HepG2 (cell line): ENCODE data around the gene PLXNA4. TPM values are rescaled to one million over a fixed set of nuclear protein-coding genes. Genes with fewer than 3 reads are reported as not detected.

Experiments used
- ATAC-seq: fragments of 200-7000 bp; cut with Tn5 transposase; 3 replicates; pipeline ENCODE4 v1.9.1; 2020; ENCODE audit warnings: mild to moderate bottlenecking, moderate library complexity
- BruUV-seq: library from RNA; stranded (reverse); fragments of 400-500 nt; replicated peaks from 2 replicates; lab custom pipeline; 2021; lab: Mats Ljungman, UMichigan
- CTCF ChIA-PET: fragments of 300-600 bp; formaldehyde crosslinking; extraction: SDS; loops from one replicate; lab custom pipeline; 2021; ENCODE audit warnings: low total read pairs, inconsistent platforms, low intra/inter-chr PET ratio; lab: Yijun Ruan, JAX
- POLR2A ChIA-PET: fragments of 350-600 bp; sonication (Branson Sonifier 250); formaldehyde crosslinking; loops from one replicate; lab custom pipeline; 2020; ENCODE audit warnings: antibody characterized with exemption, inconsistent platforms; lab: Yijun Ruan, JAX
- DNase-seq: peaks from one replicate; pipeline ENCODE4 v3.0.0-alpha.2; 2015; ENCODE audit warnings: low spot score
- FAIRE-seq: peaks from 3 replicates; lab custom pipeline; 2011; peaks lifted over from hg19 to GRCh38; lab: Jason Lieb, UNC
- H2AFZ ChIP-seq: one replicate; pipeline ENCODE4 v1.6.1; 2011; ENCODE audit warnings: low read length, inconsistent platforms
- H3K27ac ChIP-seq: fragments of 300-600 bp; 3 replicates; pipeline ENCODE4 v1.8.0; 2011; ENCODE audit warnings: mixed run types, mild to moderate bottlenecking, mixed read lengths, low read length, inconsistent platforms; ENCODE audit not compliant: insufficient read depth; ENCODE audit errors: extremely low read length
- H3K27me3 ChIP-seq, 2 experiments: fragments of 200-600 bp in 1 of 2; 2 replicates in 1 of 2; 3 replicates in 1 of 2; pipeline versions ENCODE4 v1.6.0 to v1.8.0; 2011; ENCODE audit warnings: low read length in 2 of 2, mild to moderate bottlenecking in 2 of 2, moderate library complexity in 2 of 2, inconsistent platforms in 1 of 2; ENCODE audit not compliant: insufficient read depth in 2 of 2, control insufficient read depth in 1 of 2
- H3K36me3 ChIP-seq, 2 experiments: fragments of 200-600 bp in 1 of 2; replicated peaks in 1 of 2; 2 replicates in 1 of 2; 3 replicates in 1 of 2; pipeline versions ENCODE4 v1.5.1 to v1.8.0; 2011; ENCODE audit warnings: low read length in 2 of 2, inconsistent platforms in 1 of 2; ENCODE audit not compliant: insufficient read depth in 2 of 2, control insufficient read depth in 1 of 2
- H3K4me1 ChIP-seq: 2 replicates; pipeline ENCODE4 v1.5.1; 2012; ENCODE audit warnings: low read length, inconsistent platforms; ENCODE audit not compliant: insufficient read depth
- H3K4me2 ChIP-seq: 2 replicates; pipeline ENCODE4 v1.6.0; 2011; ENCODE audit warnings: low read depth, low read length, inconsistent platforms
- H3K4me3 ChIP-seq, 3 experiments: fragments of 200-600 bp in 1 of 3; sonication (generic), shearing (Covaris generic) in 1 of 3; replicated peaks in 1 of 3; 2 replicates each; pipeline ENCODE4 v1.5.1; 2011 to 2016; ENCODE audit warnings: low read length in 3 of 3, inconsistent platforms in 2 of 3, low read depth in 2 of 3, mild to moderate bottlenecking in 2 of 3, control low read depth in 1 of 3, mixed read lengths in 1 of 3; ENCODE audit not compliant: insufficient read depth in 1 of 3
- H3K79me2 ChIP-seq: one replicate; pipeline ENCODE4 v1.6.1; 2011; ENCODE audit warnings: low read length, inconsistent platforms; ENCODE audit not compliant: insufficient read depth
- H3K9ac ChIP-seq: 2 replicates; pipeline ENCODE4 v1.6.0; 2011; ENCODE audit warnings: mild to moderate bottlenecking, low read depth, low read length, inconsistent platforms; ENCODE audit not compliant: insufficient read depth
- H3K9me3 ChIP-seq: 2 replicates; pipeline ENCODE4 v1.5.1; 2012; ENCODE audit warnings: mild to moderate bottlenecking, low read length
- H4K20me1 ChIP-seq: 2 replicates; pipeline ENCODE4 v1.6.0; 2011; ENCODE audit warnings: inconsistent platforms, mild to moderate bottlenecking, low read length, moderate library complexity; ENCODE audit not compliant: insufficient read depth
- HDAC6 ChIP-seq: fragments of 200-600 bp; sonication (generic); IDR thresholded peaks from 2 replicates; pipeline ENCODE4 v1.7.0; 2017; ENCODE audit warnings: mild to moderate bottlenecking, antibody characterized with exemption, low read length, low read depth
- HHEX ChIP-seq: IDR thresholded peaks from 2 replicates; pipeline ENCODE4 v1.6.1; 2016; ENCODE audit warnings: control low read depth
- IRX3 ChIP-seq: sonication (generic); formaldehyde crosslinking; IDR thresholded peaks from 2 replicates; pipeline ENCODE4 v1.8.1; 2023; ENCODE audit warnings: mild to moderate bottlenecking, low read depth, missing genetic modification reagents, borderline replicate concordance
- PTBP1 ChIP-seq: fragments of 200-400 bp; formaldehyde crosslinking; IDR thresholded peaks from 2 replicates; pipeline ENCODE4 v1.6.1; 2018; ENCODE audit warnings: low read length, low read depth; ENCODE audit not compliant: poor library complexity, severe bottlenecking
- RXRB ChIP-seq: IDR thresholded peaks from 2 replicates; pipeline ENCODE4 v1.6.1; 2016; ENCODE audit warnings: borderline replicate concordance, missing genetic modification reagents, missing compliant biosample characterization
- WIZ ChIP-seq: sonication (generic); formaldehyde crosslinking; IDR thresholded peaks from 2 replicates; pipeline ENCODE4 v1.5.1; 2020; ENCODE audit warnings: mild to moderate bottlenecking, missing genetic modification reagents
- XBP1 ChIP-seq: sonication (generic); formaldehyde crosslinking; IDR thresholded peaks from 2 replicates; pipeline ENCODE4 v1.5.0; 2020; ENCODE audit warnings: missing genetic modification reagents
- ZFP36 ChIP-seq: fragments of 150-350 bp; IDR thresholded peaks from 2 replicates; pipeline ENCODE4 v1.6.1; 2018; ENCODE audit warnings: borderline replicate concordance, low read length, low read depth; ENCODE audit not compliant: partially characterized antibody
- ZNF670 ChIP-seq: sonication (generic); formaldehyde crosslinking; IDR thresholded peaks from 2 replicates; pipeline ENCODE4 v1.8.0; 2022; ENCODE audit warnings: mild to moderate bottlenecking, missing genetic modification reagents, borderline replicate concordance
- ZNF83 ChIP-seq: sonication (generic); formaldehyde crosslinking; IDR thresholded peaks from 2 replicates; pipeline ENCODE4 v1.4.0; 2020; ENCODE audit warnings: missing genetic modification reagents, mild to moderate bottlenecking, borderline replicate concordance
- WGBS: methylation state at CpG from one replicate; pipeline ENCODE4 v1.1.6; 2017; ENCODE audit warnings: low lambda C conversion rate; 5-methylcytosine and 5-hydroxymethylcytosine counted together
- in situ Hi-C: cut with HindIII; loops from 2 replicates; pipeline ENCODE4 v1.10.0; 2017; ENCODE audit warnings: low pct_unique_long_range_greater_than_20kb; ENCODE audit not compliant: extremely low pct_ligation_motif_present
- intact Hi-C: fragments of 100-400 bp; cut with micrococcal nuclease; formaldehyde crosslinking; loops from one replicate; pipeline ENCODE4 v1.10.0; 2022; ENCODE audit not compliant: unreplicated experiment
- polyA plus RNA-seq, 8 experiments: library from polyadenylated mRNA; depleted of rRNA in 3 of 8; stranded (reverse) in 7 of 8; unstranded in 1 of 8; fragments of >200 nt; fragmentation: Illumina TruSeq in 4 of 8; extraction: Trizol in 4 of 8; gene quantifications; 2 replicates each; pipeline versions ENCODE4 v1.2.1 to v1.2.3, GENCODE V29; 2011 to 2016; ENCODE audit warnings: low read depth in 4 of 8, missing spikeins in 1 of 8, mixed read lengths in 1 of 8; ENCODE audit not compliant: insufficient read depth in 1 of 8
- total RNA-seq, 5 experiments: library from RNA; depleted of rRNA; stranded (reverse); fragments of >200 nt; fragmentation: Illumina TruSeq; extraction: Trizol; gene quantifications; 2 replicates each; pipeline ENCODE4 v1.2.3, GENCODE V29; 2016; ENCODE audit warnings: low read depth in 1 of 5
- TF ChIP-seq, protein P1 (sequence below), 2 experiments: sonication (generic) in 1 of 2; formaldehyde crosslinking in 1 of 2; IDR thresholded peaks; 2 replicates each; pipeline versions ENCODE4 v1.4.0 to v1.6.1; 2016 to 2020; ENCODE audit warnings: borderline replicate concordance in 1 of 2, low read depth in 1 of 2, mild to moderate bottlenecking in 1 of 2, missing genetic modification reagents in 1 of 2
- TF ChIP-seq, protein P2 (sequence below): sonication (generic); formaldehyde crosslinking; IDR thresholded peaks from 2 replicates; pipeline ENCODE4 v1.4.0; 2020; ENCODE audit warnings: missing genetic modification reagents, borderline replicate concordance
- TF ChIP-seq, protein P3 (sequence below): sonication (generic); formaldehyde crosslinking; IDR thresholded peaks from 2 replicates; pipeline ENCODE4 v1.8.1; 2023; ENCODE audit warnings: mild to moderate bottlenecking, moderate library complexity, missing genetic modification reagents
- TF ChIP-seq, protein P4 (sequence below): IDR thresholded peaks from 2 replicates; pipeline ENCODE4 v1.6.1; 2016; ENCODE audit warnings: control low read depth

Gene PLXNA4
- total and polyA plus RNA-seq, 2 of the 13 experiments (the other 11 are each of a cell fraction or from before 2014, with no cell fraction given), result 0.01 to 0.04 TPM

DNA sequence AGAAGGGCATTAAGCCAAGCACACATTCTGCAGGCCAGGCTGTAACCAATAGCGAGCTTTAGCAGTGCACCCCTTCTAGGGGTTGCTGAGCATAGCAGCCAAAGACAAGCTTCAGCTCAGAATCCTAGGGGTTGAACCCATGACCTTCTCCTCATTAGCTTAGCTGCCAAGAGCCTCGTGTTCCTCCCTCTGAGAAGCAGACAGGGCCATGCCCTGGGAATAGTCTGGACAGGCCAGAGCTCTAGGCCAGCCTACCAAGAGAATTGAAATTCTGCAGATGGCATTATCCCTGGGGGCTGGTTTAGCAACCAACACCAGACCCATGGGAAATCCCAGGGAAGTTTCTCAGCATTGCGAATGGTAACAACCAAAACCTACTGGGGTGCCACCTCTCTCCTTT, 77.2 kb downstream of the PLXNA4 start:
- CTCF ChIA-PET, result no interaction called here
- TF ChIP-seq HHEX (CRISPR knock-in tag) (no peak), ZNF83 (CRISPR knock-in tag) (no peak), WIZ (no peak), HDAC6 (no peak), PTBP1 (no peak), IRX3 (no peak), XBP1 (CRISPR knock-in tag) (no peak), RXRB (CRISPR knock-in tag) (no peak), ZFP36 (no peak), ZNF670 (CRISPR knock-in tag) (no peak)
- TF ChIP-seq, protein P1, sequence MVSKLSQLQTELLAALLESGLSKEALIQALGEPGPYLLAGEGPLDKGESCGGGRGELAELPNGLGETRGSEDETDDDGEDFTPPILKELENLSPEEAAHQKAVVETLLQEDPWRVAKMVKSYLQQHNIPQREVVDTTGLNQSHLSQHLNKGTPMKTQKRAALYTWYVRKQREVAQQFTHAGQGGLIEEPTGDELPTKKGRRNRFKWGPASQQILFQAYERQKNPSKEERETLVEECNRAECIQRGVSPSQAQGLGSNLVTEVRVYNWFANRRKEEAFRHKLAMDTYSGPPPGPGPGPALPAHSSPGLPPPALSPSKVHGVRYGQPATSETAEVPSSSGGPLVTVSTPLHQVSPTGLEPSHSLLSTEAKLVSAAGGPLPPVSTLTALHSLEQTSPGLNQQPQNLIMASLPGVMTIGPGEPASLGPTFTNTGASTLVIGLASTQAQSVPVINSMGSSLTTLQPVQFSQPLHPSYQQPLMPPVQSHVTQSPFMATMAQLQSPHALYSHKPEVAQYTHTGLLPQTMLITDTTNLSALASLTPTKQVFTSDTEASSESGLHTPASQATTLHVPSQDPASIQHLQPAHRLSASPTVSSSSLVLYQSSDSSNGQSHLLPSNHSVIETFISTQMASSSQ (IDR thresholded peaks at IDR 0.05; ENCODE audit: low read depth), result no peak
- TF ChIP-seq, protein P1 (CRISPR knock-in tag; IDR thresholded peaks at IDR 0.05; ENCODE audit: borderline replicate concordance), result no peak
- TF ChIP-seq, protein P2, sequence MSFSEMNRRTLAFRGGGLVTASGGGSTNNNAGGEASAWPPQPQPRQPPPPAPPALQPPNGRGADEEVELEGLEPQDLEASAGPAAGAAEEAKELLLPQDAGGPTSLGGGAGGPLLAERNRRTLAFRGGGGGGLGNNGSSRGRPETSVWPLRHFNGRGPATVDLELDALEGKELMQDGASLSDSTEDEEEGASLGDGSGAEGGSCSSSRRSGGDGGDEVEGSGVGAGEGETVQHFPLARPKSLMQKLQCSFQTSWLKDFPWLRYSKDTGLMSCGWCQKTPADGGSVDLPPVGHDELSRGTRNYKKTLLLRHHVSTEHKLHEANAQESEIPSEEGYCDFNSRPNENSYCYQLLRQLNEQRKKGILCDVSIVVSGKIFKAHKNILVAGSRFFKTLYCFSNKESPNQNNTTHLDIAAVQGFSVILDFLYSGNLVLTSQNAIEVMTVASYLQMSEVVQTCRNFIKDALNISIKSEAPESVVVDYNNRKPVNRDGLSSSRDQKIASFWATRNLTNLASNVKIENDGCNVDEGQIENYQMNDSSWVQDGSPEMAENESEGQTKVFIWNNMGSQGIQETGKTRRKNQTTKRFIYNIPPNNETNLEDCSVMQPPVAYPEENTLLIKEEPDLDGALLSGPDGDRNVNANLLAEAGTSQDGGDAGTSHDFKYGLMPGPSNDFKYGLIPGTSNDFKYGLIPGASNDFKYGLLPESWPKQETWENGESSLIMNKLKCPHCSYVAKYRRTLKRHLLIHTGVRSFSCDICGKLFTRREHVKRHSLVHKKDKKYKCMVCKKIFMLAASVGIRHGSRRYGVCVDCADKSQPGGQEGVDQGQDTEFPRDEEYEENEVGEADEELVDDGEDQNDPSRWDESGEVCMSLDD (CRISPR knock-in tag), result no peak
- TF ChIP-seq, protein P3, sequence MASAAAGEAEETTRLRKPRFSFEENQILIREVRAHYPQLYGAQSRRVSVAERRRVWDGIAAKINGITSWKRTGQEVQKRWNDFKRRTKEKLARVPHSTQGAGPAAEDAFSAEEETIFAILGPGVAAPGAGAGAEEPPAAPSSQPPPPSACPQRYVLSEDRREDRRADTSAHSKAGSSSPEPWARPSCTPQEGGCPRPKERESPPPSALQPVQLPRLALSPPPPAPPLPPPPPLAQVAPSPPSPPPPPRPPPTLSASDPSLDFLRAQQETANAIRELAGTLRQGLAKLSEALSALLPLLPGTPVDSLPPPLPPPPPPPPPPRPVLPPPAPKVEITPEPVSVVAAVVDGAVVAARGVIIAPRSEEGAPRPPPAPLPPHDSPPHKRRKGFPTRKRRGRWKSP (CRISPR knock-in tag), result no peak
- TF ChIP-seq, protein P4, sequence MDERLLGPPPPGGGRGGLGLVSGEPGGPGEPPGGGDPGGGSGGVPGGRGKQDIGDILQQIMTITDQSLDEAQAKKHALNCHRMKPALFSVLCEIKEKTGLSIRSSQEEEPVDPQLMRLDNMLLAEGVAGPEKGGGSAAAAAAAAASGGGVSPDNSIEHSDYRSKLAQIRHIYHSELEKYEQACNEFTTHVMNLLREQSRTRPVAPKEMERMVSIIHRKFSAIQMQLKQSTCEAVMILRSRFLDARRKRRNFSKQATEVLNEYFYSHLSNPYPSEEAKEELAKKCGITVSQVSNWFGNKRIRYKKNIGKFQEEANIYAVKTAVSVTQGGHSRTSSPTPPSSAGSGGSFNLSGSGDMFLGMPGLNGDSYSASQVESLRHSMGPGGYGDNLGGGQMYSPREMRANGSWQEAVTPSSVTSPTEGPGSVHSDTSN, result no peak

More for the DNA sequence above, 77.2 kb downstream of the PLXNA4 start:
- 7% methylated on average over 2 of the region's 3 CpGs for WGBS
- H3K36me3 ChIP-seq, result no peaks in the 10 kb centered on the region
- no peak overlapping the region for H2AFZ ChIP-seq
- POLR2A ChIA-PET, result no interaction called here
- no peak overlapping the region for H3K27ac ChIP-seq
- no peaks in the 10 kb centered on the region for H3K9me3 ChIP-seq
- no peaks in the 10 kb centered on the region for H3K4me1 ChIP-seq
- no peak overlapping the region for H3K9ac ChIP-seq
- H3K27me3 ChIP-seq, result peaks cover 0 to 2% of the 10 kb centered on the region in 2 experiments; a peak in 2 of 5 replicates
- ATAC-seq (no peak), DNase-seq (no peak), FAIRE-seq (no peak)
- no peaks in the 10 kb centered on the region for H3K79me2 ChIP-seq
- H3K4me3 ChIP-seq, result no peak overlapping the region
- intact Hi-C loops, result no loop called here
- in situ Hi-C loops, result no loop called here
- no peaks in the 10 kb centered on the region for H4K20me1 ChIP-seq
- no TSS peak for BruUV-seq
- no peak overlapping the region for H3K4me2 ChIP-seq
